ENCODE measurements around the gene ALKBH4. TPM values are rescaled to one million over a fixed set of nuclear protein-coding genes. Genes with fewer than 3 reads are reported as not detected.

The ALKBH4 gene
- total RNA-seq, 1 donor from 2014 or later = 7.0 TPM

Small RNA genes lying within 50 kb of the gene (microRNA-seq; reads per million reads assigned to microRNA genes)
- gene MIR4467 (ENCODE audit: borderline number of aligned reads) (not detected), gene MIR5090 (ENCODE audit: borderline number of aligned reads) (not detected)

Other genes starting within 250 kb of the ALKBH4 start
- 8.9 TPM for gene SH2B2, start 178.0 kb downstream of the ALKBH4 start, total RNA-seq
- not detected for gene SPDYE6, start 108.4 kb downstream of the ALKBH4 start, total RNA-seq
- gene PRKRIP1, start 68.5 kb downstream of the ALKBH4 start, total RNA-seq = 19.3 TPM
- gene ORAI2, start 31.3 kb downstream of the ALKBH4 start, total RNA-seq = 33.7 TPM
- gene LRWD1, start 121 bp upstream of the ALKBH4 start, total RNA-seq = 14.8 TPM
- 43.6 TPM for gene POLR2J, start 14.1 kb upstream of the ALKBH4 start, total RNA-seq
- gene RASA4B, start 52.9 kb upstream of the ALKBH4 start, total RNA-seq = 16.3 TPM
- 9.9 TPM for gene UPK3BL2, start 78.8 kb upstream of the ALKBH4 start, total RNA-seq
- not detected for gene SPDYE2, start 86.4 kb upstream of the ALKBH4 start, total RNA-seq
- gene POLR2J3, start 107.7 kb upstream of the ALKBH4 start, total RNA-seq = 23.5 TPM
- 52.4 TPM for gene RASA4, start 151.9 kb upstream of the ALKBH4 start, total RNA-seq
- 15.7 TPM for gene UPK3BL1, start 177.9 kb upstream of the ALKBH4 start, total RNA-seq
- gene SPDYE2B, start 185.5 kb upstream of the ALKBH4 start, total RNA-seq = not detected
- 7.1 TPM for gene POLR2J2, start 206.8 kb upstream of the ALKBH4 start, total RNA-seq